Measurements from ENCODE around the gene SLC22A8. TPM values are rescaled to one million over a fixed set of nuclear protein-coding genes. Genes with fewer than 3 reads are reported as not detected.

Gene SLC22A8
- total RNA-seq, 1 experiment from 2014 or later: not detected

- no TSS peak for BruUV-seq (replicated peaks)
- H3K9me2 ChIP-seq (replicated peaks; ENCODE audit: low read length): no peaks in the 10 kb centered on the region
- no peaks in the 10 kb centered on the region for H3K4me1 ChIP-seq (ENCODE audit: insufficient read depth, low read length)
- no peaks in the 10 kb centered on the region for H3F3A ChIP-seq (ENCODE audit: low read length, unreplicated experiment)
- no peak for DNase-seq
- H2AFZ ChIP-seq (ENCODE audit: low read length): no peak overlapping the region
- H3K27me3 ChIP-seq (ENCODE audit: low read length): peaks cover 44% of the 10 kb centered on the region
- H3K4me2 ChIP-seq (ENCODE audit: low read length): no peak overlapping the region
- no peaks in the 10 kb centered on the region for H4K20me1 ChIP-seq (ENCODE audit: low read length)
- CTCF ChIA-PET: no interaction called here
- POLR2A ChIA-PET (ENCODE audit: unreplicated experiment): no interaction called here
- TF ChIP-seq EZH2phosphoT487 (IDR thresholded peaks at IDR 0.05; ENCODE audit: borderline replicate concordance, low read length) (no peak), EZH2 (IDR thresholded peaks at IDR 0.05; ENCODE audit: low read length, unreplicated experiment) (no peak)
- TF ChIP-seq, protein P1, sequence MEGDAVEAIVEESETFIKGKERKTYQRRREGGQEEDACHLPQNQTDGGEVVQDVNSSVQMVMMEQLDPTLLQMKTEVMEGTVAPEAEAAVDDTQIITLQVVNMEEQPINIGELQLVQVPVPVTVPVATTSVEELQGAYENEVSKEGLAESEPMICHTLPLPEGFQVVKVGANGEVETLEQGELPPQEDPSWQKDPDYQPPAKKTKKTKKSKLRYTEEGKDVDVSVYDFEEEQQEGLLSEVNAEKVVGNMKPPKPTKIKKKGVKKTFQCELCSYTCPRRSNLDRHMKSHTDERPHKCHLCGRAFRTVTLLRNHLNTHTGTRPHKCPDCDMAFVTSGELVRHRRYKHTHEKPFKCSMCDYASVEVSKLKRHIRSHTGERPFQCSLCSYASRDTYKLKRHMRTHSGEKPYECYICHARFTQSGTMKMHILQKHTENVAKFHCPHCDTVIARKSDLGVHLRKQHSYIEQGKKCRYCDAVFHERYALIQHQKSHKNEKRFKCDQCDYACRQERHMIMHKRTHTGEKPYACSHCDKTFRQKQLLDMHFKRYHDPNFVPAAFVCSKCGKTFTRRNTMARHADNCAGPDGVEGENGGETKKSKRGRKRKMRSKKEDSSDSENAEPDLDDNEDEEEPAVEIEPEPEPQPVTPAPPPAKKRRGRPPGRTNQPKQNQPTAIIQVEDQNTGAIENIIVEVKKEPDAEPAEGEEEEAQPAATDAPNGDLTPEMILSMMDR (conservative IDR thresholded peaks at IDR 0.05; ENCODE audit: low read depth, low read length): no peak
- no peaks in the 10 kb centered on the region for H3K9me3 ChIP-seq (ENCODE audit: low read length)
- no peaks in the 10 kb centered on the region for H3K36me3 ChIP-seq (ENCODE audit: low read depth, low read length)
- intact Hi-C loops (cut with micrococcal nuclease): no loop called here
- no peak for ATAC-seq
- H3K27ac ChIP-seq (ENCODE audit: low read length): no peak overlapping the region
- no peak overlapping the region for H3K4me3 ChIP-seq (ENCODE audit: low read length)
- H3K79me2 ChIP-seq (ENCODE audit: low read length): no peaks in the 10 kb centered on the region
- no peak overlapping the region for H3K9ac ChIP-seq (ENCODE audit: low read length)
These were observed 16.8 kb upstream of the SLC22A8 start for GRCh38 chr11:63032457-63032856.

DNA sequence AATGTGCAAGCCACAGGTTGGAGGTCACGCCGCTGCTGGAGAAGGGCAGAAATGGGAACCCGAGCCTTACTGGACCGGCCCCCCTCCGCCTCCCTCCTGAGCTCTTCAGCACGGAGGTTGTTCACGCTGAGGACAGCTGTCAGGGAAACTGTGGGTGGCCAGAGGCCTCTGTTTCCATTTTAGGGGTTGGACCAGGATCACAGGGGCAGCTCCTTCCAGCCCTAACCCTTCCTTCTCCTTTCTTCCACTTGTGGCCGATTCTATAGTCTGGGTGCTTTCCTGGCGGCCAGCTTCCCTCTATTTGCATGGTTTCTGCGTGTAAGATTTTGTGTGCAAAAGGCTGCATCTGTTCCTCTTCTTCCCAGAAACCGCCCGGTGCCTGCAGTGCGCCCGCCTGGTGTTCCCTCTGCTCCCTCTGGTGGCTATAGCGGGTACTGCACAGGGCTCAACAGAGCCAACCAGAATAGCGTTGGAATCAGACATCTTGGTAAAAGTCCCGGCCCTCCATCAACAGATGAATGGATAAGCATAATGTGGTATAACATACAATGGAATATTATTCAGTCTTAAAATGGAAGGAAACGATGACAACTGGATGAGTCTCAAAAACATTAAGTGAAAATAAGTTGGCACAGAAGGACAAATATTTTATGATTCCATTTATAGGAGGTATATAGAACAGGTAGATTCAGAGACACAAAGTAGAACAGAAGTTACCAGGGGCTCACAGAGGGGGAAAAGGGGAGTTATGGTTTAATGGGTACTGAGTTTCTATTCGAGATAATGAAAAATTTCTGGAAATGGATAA is 8.4 kb upstream of the SLC22A8 start:
- H4K20me1 ChIP-seq (ENCODE audit: low read length): no peaks in the 10 kb centered on the region
- peaks cover 5% of the 10 kb centered on the region; the same call in 1 of the 2 replicates for H3K27me3 ChIP-seq (ENCODE audit: low read length)
- CTCF ChIA-PET: interaction anchor here (1.7 to 4.0 kb wide), 2 partner anchors 115 to 118 kb away, joined by 7 to 24 read pairs; no protein-coding TSS in a partner anchor
- TF ChIP-seq EZH2 (IDR thresholded peaks at IDR 0.05; ENCODE audit: low read length, unreplicated experiment): no peak
- TF ChIP-seq, protein P1 (conservative IDR thresholded peaks at IDR 0.05; ENCODE audit: low read depth, low read length): peak; percentile 100
- no peak for TF ChIP-seq EZH2phosphoT487 (IDR thresholded peaks at IDR 0.05; ENCODE audit: borderline replicate concordance, low read length)
- H3K9me2 ChIP-seq (replicated peaks; ENCODE audit: low read length): no peaks in the 10 kb centered on the region
- DNase-seq (peak; percentile 93), ATAC-seq (peak; percentile 98)
- H3K9ac ChIP-seq (ENCODE audit: low read length): no peak overlapping the region
- H3K36me3 ChIP-seq (ENCODE audit: low read depth, low read length): no peaks in the 10 kb centered on the region
- intact Hi-C loops (cut with micrococcal nuclease): loop anchor here (1.0 kb wide), 1 partner anchor 118 kb away; no protein-coding TSS in a partner anchor
- no peaks in the 10 kb centered on the region for H3F3A ChIP-seq (ENCODE audit: low read length, unreplicated experiment)
- H3K27ac ChIP-seq (ENCODE audit: low read length): no peak overlapping the region
- H2AFZ ChIP-seq (ENCODE audit: low read length): peak overlapping the region; percentile 65
- H3K79me2 ChIP-seq (ENCODE audit: low read length): no peaks in the 10 kb centered on the region
- no TSS peak for BruUV-seq (replicated peaks)
- POLR2A ChIA-PET (ENCODE audit: unreplicated experiment): no interaction called here
- peak overlapping the region; percentile 22 for H3K4me2 ChIP-seq (ENCODE audit: low read length)
- no peak overlapping the region for H3K4me3 ChIP-seq (ENCODE audit: low read length)
- H3K9me3 ChIP-seq (ENCODE audit: low read length): no peaks in the 10 kb centered on the region
- H3K4me1 ChIP-seq (ENCODE audit: insufficient read depth, low read length): no peaks in the 10 kb centered on the region

Measured in PC-3 (cell line).